C4-2B (cell line): Measurements from ENCODE around the gene DPYSL3.
A peak's percentile ranks its signal among the peaks of the same experiment; 100 is the strongest.

Experiments used
- H3K27ac ChIP-seq: fragments of 450-650 bp; 2 replicates; pipeline ENCODE4 v1.5.1; 2017
- ZFX ChIP-seq: fragments of 450-650 bp; IDR thresholded peaks from 2 replicates; pipeline ENCODE4 v1.6.1; 2017
- TF ChIP-seq, protein P1 (sequence below): fragments of 450-650 bp; conservative IDR thresholded peaks from 2 replicates; pipeline ENCODE4 v1.5.1; 2017; ENCODE audit warnings: mild to moderate bottlenecking

The DPYSL3 gene

DNA sequence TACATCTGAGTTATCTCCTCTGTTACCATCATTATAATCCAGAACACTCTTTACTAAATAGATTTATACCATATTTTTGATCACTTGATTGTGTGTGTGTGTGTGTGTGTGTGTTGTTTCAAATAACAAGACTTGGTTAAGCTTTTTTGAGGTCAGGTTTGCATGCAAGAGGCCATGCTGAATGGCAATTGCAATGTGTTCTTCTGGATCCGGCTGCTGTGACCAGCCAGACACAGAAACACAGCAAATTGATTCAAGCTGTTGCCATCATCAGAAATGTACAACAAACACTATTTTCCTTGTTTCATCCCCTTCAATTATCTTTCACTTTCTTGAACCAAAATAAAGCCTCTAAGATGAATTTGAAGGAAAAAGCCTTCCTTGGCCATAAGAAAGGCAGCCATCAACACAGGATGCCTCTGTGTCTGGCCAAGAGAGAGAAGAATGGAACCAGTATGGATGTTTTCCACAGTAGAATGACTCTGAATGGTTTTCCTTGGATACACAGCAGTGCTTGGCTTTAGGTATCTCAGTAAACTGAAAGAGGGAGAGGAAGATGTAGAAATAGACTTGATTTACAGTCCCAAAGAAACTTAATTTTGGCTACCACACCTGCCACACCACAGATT lies 53.9 kb downstream of the DPYSL3 start:
- no peak overlapping the region for H3K27ac ChIP-seq
- TF ChIP-seq, protein P1, sequence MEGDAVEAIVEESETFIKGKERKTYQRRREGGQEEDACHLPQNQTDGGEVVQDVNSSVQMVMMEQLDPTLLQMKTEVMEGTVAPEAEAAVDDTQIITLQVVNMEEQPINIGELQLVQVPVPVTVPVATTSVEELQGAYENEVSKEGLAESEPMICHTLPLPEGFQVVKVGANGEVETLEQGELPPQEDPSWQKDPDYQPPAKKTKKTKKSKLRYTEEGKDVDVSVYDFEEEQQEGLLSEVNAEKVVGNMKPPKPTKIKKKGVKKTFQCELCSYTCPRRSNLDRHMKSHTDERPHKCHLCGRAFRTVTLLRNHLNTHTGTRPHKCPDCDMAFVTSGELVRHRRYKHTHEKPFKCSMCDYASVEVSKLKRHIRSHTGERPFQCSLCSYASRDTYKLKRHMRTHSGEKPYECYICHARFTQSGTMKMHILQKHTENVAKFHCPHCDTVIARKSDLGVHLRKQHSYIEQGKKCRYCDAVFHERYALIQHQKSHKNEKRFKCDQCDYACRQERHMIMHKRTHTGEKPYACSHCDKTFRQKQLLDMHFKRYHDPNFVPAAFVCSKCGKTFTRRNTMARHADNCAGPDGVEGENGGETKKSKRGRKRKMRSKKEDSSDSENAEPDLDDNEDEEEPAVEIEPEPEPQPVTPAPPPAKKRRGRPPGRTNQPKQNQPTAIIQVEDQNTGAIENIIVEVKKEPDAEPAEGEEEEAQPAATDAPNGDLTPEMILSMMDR = no peak
- no peak for TF ChIP-seq ZFX

DNA sequence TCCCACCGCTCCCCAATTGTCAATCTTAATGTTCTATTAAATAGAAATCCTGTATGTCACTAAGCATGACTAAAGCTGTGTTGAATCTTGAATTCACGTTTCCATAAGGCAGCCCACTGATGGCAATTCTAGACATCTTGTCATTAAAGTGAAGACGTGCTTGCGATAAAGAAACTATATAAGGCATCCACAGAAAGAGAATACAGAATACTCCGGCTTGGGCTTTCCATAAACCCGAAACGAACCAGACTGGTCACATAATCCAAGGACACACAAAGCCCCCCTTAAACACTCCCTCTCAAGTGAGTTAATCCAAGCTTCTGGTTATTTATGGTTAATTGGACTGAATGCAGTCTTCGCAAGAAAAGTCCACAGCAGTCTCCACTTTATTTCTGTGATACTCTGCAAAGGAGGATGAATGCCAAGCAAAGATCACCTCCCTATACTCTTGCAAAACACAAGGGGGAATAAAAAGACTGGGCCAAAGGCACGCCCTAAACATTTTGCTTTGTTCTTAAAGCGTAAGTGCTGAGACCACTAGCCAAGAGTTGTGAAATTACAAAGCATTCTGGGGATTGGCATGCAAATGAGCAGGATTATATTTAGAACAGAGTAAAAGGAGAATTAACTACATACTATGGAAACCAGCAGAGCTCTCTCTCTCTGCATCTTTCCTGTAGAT lies 54.7 kb downstream of the DPYSL3 start:
- H3K27ac ChIP-seq = no peak overlapping the region
- no peak for TF ChIP-seq ZFX
- TF ChIP-seq, protein P1 = no peak

DNA sequence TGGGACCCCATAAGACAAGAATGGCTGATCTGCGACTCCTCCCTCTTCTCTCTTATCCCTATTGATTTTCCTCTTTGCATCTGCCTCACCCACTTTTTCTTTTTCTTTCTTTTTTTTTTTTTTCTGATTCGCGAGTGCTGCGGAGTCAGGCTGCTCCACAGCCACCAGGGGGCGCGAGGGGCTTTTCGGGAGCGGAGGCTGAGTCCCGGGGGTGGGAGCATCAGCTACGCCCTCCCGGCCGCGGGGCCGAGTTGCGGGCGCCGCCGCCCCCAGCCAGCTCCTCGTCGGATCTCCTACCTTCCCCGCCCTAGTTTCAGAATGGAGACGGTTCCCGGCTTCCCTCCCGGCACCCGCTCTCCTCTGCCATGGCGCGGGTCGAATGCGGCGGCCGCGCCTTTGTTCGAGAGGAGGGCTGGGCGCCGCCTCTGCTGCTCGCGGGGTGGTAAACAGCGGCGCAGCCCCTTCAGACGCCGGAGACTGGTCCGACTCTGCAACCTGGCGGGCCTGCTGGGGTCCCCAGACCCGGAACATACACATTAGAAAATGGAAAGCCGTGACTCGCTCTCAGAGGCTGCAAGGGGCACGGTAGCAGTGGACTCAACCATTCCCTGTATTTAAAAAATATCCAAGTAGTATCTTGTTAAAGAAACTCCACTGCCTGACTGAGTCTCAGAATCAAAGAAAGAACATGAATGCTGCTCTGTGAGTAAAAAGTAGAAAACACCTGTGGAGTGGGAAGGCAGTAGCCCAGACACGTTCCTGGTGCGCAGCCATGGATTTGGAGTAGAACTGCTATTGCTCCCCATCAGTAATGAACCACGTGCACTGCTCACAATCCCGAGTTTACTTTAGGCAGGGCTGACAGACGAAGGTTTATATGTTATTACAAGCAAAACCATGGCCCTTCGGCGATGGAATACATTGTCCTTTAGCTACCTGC lies 55.7 kb downstream of the DPYSL3 start:
- no peak overlapping the region for H3K27ac ChIP-seq
- TF ChIP-seq ZFX = no peak
- TF ChIP-seq, protein P1 = peak; percentile 96

DNA sequence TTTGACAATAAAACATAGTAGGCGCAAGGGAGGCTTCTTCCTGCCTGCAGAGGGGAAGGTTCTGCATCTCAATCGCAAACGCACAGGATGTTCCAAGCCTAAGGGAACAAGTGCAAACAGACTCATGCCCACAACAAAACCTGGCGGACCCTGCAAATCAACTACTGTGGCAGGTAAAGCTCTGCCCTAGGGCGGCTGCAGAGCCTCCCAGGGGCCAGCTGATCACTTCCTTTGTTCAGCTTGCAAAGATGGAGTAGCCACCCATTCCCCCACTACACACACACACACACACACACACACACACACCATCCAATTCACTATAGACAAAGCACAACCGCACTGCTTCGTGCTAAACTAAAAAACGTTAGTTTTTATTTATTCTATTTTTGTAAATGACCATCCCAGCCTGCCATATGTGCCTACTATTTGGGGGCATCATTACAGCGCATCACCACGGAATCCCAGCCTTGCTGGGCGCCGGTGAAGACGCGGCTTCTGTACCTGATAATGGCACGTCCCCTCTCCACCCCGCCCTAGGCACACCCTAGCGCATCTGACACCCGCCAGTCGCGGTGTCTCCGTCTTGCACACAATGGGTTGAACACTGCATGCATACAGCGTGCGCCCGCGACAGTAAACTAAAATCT lies 57.6 kb downstream of the DPYSL3 start:
- no peak overlapping the region for H3K27ac ChIP-seq

DNA sequence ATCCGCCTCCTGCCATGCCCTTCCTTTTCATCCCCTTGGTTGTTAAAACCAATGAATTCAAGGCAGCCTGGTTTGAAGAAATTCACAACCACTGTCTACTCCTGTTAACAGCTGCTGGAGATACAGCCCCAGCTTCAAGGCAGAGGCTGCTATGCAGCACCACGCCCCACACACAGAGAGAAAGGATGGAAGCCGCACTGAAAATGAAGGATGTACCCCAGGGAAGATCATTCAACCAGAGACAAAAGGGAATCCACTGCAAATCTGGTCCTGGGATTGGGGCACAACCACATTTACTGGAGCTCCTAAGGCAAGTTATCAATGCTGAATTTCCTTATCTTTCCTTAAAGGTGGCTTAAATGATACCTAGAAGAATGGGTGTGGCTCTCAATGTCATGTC lies 58.7 kb downstream of the DPYSL3 start:
- no peak overlapping the region for H3K27ac ChIP-seq

More for the DNA sequence above, 57.6 kb downstream of the DPYSL3 start:
- TF ChIP-seq ZFX = no peak
- TF ChIP-seq, protein P1 = no peak

DNA sequence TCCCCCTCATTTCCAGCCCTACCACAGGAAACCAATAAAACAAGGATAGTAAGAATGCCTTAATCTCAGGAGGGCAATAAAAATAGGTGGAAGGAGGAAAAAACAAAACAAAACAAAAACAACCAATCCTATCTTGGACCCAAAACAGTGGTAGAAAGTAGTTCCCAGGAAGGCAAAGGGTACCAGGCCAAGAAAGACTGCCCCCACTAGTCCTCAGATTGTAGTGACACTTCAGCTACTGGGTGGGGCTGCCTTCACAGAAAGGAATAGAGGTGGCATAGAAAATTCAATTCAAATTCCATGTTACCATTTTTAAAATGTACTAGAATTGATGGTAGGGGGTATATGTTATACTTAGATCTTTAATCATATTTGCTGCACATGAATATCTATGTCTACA lies 59.3 kb downstream of the DPYSL3 start:
- TF ChIP-seq, protein P1 = no peak
- no peak for TF ChIP-seq ZFX
- no peak overlapping the region for H3K27ac ChIP-seq

More for the DNA sequence above, 58.7 kb downstream of the DPYSL3 start:
- TF ChIP-seq, protein P1 = no peak
- no peak for TF ChIP-seq ZFX
